IMR-90 (cell line): Measurements from ENCODE around the gene TSHZ3. TPM values are rescaled to one million over a fixed set of nuclear protein-coding genes. Genes with fewer than 3 reads are reported as not detected.

Source experiments
- ATAC-seq: fragments of 200-7000 bp; cut with Tn5 transposase; 2 replicates; pipeline ENCODE4 v1.9.1; 2020; ENCODE audit warnings: low read depth, mild to moderate bottlenecking, moderate library complexity
- BruUV-seq: library from RNA; stranded (reverse); fragments of 400-500 nt; replicated peaks from 2 replicates; lab custom pipeline; 2021; lab: Mats Ljungman, UMichigan
- CTCF ChIA-PET: fragments of 300-600 bp; formaldehyde crosslinking; extraction: SDS; loops from one replicate; lab custom pipeline; 2021; ENCODE audit warnings: antibody characterized with exemption; lab: Yijun Ruan, JAX
- POLR2A ChIA-PET: fragments of 300-600 bp; sonication (Branson Sonifier 250); formaldehyde crosslinking; loops from one replicate; lab custom pipeline; 2022; ENCODE audit warnings: antibody characterized with exemption; ENCODE audit not compliant: unreplicated experiment; lab: Charles Lee
- DNase-seq: peaks from one replicate; pipeline ENCODE4 v3.0.0; 2013
- H2AFZ ChIP-seq: replicated peaks from 2 replicates; pipeline ENCODE3; 2013; ENCODE audit warnings: low read length, mild to moderate bottlenecking; ENCODE audit not compliant: poor library complexity
- H2AK5ac ChIP-seq: 2 replicates; pipeline ENCODE4 v1.6.1; 2013; ENCODE audit warnings: low read depth, low read length, inconsistent platforms
- H2AK9ac ChIP-seq: replicated peaks from 2 replicates; pipeline ENCODE3; 2013; ENCODE audit warnings: mild to moderate bottlenecking, low read depth, low read length, moderate library complexity; ENCODE audit not compliant: poor library complexity
- H2BK120ac ChIP-seq: 2 replicates; pipeline ENCODE4 v1.6.1; 2013; ENCODE audit warnings: low read depth, low read length, inconsistent platforms
- H2BK15ac ChIP-seq: 3 replicates; pipeline ENCODE4 v1.6.1; 2013; ENCODE audit warnings: low read depth, low read length, inconsistent platforms
- H2BK20ac ChIP-seq: 2 replicates; pipeline ENCODE4 v1.6.1; 2013; ENCODE audit warnings: low read depth, mild to moderate bottlenecking, inconsistent platforms, low read length, moderate library complexity
- H2BK5ac ChIP-seq: 2 replicates; pipeline ENCODE4 v1.6.1; 2013; ENCODE audit warnings: mild to moderate bottlenecking, low read depth, low read length, inconsistent platforms; ENCODE audit not compliant: poor library complexity, severe bottlenecking
- H3K14ac ChIP-seq: replicated peaks from 2 replicates; pipeline ENCODE4 v1.6.1; 2013; ENCODE audit warnings: low read depth, low read length, inconsistent platforms
- H3K18ac ChIP-seq: 2 replicates; pipeline ENCODE4 v1.6.1; 2013; ENCODE audit warnings: low read depth, low read length, control low read depth
- H3K23ac ChIP-seq: 2 replicates; pipeline ENCODE4 v1.6.1; 2013; ENCODE audit warnings: low read depth, low read length, inconsistent platforms
- H3K27ac ChIP-seq: 2 replicates; pipeline ENCODE4 v1.5.1; 2013; ENCODE audit warnings: mild to moderate bottlenecking, control low read depth, low read length; ENCODE audit not compliant: insufficient read depth
- H3K27me3 ChIP-seq: 2 replicates; pipeline ENCODE4 v1.6.1; 2013; ENCODE audit warnings: low read length; ENCODE audit not compliant: control insufficient read depth, insufficient read depth
- H3K36me3 ChIP-seq: 2 replicates; pipeline ENCODE4 v1.6.1; 2013; ENCODE audit warnings: low read length, mixed read lengths; ENCODE audit not compliant: control insufficient read depth, insufficient read depth
- H3K4ac ChIP-seq: 2 replicates; pipeline ENCODE4 v1.6.1; 2013; ENCODE audit warnings: low read depth, low read length, inconsistent platforms
- H3K4me1 ChIP-seq: 2 replicates; pipeline ENCODE4 v1.6.1; 2013; ENCODE audit warnings: low read length, mixed read lengths; ENCODE audit not compliant: control insufficient read depth, insufficient read depth
- H3K4me2 ChIP-seq: 2 replicates; pipeline ENCODE4 v1.6.1; 2013; ENCODE audit warnings: low read depth, mild to moderate bottlenecking, control low read depth, low read length, moderate library complexity
- H3K4me3 ChIP-seq: 2 replicates; pipeline ENCODE4 v1.5.1; 2013; ENCODE audit warnings: low read depth, mild to moderate bottlenecking, control low read depth, low read length, moderate library complexity; ENCODE audit not compliant: insufficient read depth
- H3K56ac ChIP-seq: 2 replicates; pipeline ENCODE4 v1.6.1; 2013; ENCODE audit warnings: low read length, inconsistent platforms; ENCODE audit not compliant: insufficient read depth; ENCODE audit errors: extremely low read depth
- H3K79me1 ChIP-seq, 2 experiments: 2 replicates each; pipeline ENCODE4 v1.6.1; 2013; ENCODE audit warnings: low read length in 2 of 2, inconsistent platforms in 1 of 2, low read depth in 1 of 2
- H3K9ac ChIP-seq: 2 replicates; pipeline ENCODE4 v1.6.1; 2013; ENCODE audit warnings: low read depth, low read length, control low read depth
- H3K9me1 ChIP-seq: 2 replicates; pipeline ENCODE4 v1.6.1; 2013; ENCODE audit warnings: low read length, inconsistent platforms; ENCODE audit not compliant: insufficient read depth
- H3K9me3 ChIP-seq: 2 replicates; pipeline ENCODE4 v1.6.1; 2013; ENCODE audit warnings: low read length; ENCODE audit not compliant: control insufficient read depth, insufficient read depth
- H4K20me1 ChIP-seq: 2 replicates; pipeline ENCODE4 v1.6.1; 2013; ENCODE audit warnings: low read length, inconsistent platforms; ENCODE audit not compliant: insufficient read depth
- H4K5ac ChIP-seq: 2 replicates; pipeline ENCODE4 v1.6.1; 2013; ENCODE audit warnings: mild to moderate bottlenecking, low read depth, low read length, control low read depth
- H4K8ac ChIP-seq, 2 experiments: 2 replicates each; pipeline ENCODE4 v1.6.1; 2013; ENCODE audit warnings: low read depth in 2 of 2, low read length in 2 of 2, control low read depth in 1 of 2, inconsistent platforms in 1 of 2
- H4K91ac ChIP-seq: 2 replicates; pipeline ENCODE4 v1.6.1; 2013; ENCODE audit warnings: low read depth, low read length, inconsistent platforms; ENCODE audit not compliant: insufficient read depth
- BHLHE40 ChIP-seq: fragments of 150-350 bp; IDR thresholded peaks from 2 replicates; pipeline ENCODE4 v1.6.1; 2016; ENCODE audit warnings: mild to moderate bottlenecking, low read depth, low read length
- CEBPB ChIP-seq: IDR thresholded peaks from 2 replicates; pipeline ENCODE4 v1.6.1; 2012; ENCODE audit warnings: low read depth, low read length, improper control_type of control experiment
- FOS ChIP-seq: fragments of 150-350 bp; IDR thresholded peaks from 2 replicates; pipeline ENCODE4 v1.6.1; 2016; ENCODE audit warnings: low read depth, low read length
- MAZ ChIP-seq: IDR thresholded peaks from 2 replicates; pipeline ENCODE4 v1.6.1; 2012; ENCODE audit warnings: low read depth, mild to moderate bottlenecking, low read length, improper control_type of control experiment, moderate library complexity, borderline replicate concordance
- NFE2L2 ChIP-seq: fragments of 150-350 bp; IDR thresholded peaks from 2 replicates; pipeline ENCODE4 v1.6.1; 2016; ENCODE audit warnings: low read depth, mild to moderate bottlenecking, low read length
- POLR2A ChIP-seq: IDR thresholded peaks from 2 replicates; pipeline ENCODE4 v1.6.1; 2012; ENCODE audit warnings: mild to moderate bottlenecking, low read depth, low read length
- RAD21 ChIP-seq: IDR thresholded peaks from 2 replicates; pipeline ENCODE4 v1.6.1; 2012; ENCODE audit warnings: low read length, improper control_type of control experiment
- RFX5 ChIP-seq: IDR thresholded peaks from 2 replicates; pipeline ENCODE4 v1.8.0; 2012; ENCODE audit warnings: low read depth, mild to moderate bottlenecking, low read length, moderate library complexity
- WGBS, 2 experiments: methylation state at CpG; one replicate each; pipeline versions ENCODE4 v1.1.5 to v1.1.7; 2013; ENCODE audit warnings: missing lambda C conversion rate in 2 of 2; ENCODE audit not compliant: insufficient read length in 1 of 2; ENCODE audit errors: extremely low coverage in 2 of 2; 5-methylcytosine and 5-hydroxymethylcytosine counted together
- dilution Hi-C: fragments of 300-500 bp; cut with HindIII; formaldehyde crosslinking; loops from one replicate; pipeline ENCODE4 v1.14.3; 2018; ENCODE audit warnings: low sequenced_read_pairs; ENCODE audit not compliant: unreplicated experiment
- in situ Hi-C: fragments of 300-500 bp; cut with MboI; formaldehyde crosslinking; loops from 3 replicates; pipeline ENCODE4 v1.14.3; 2019; ENCODE audit warnings: low sequenced_read_pairs, inconsistent platforms, mixed read lengths
- intact Hi-C: fragments of 100-400 bp; cut with micrococcal nuclease; formaldehyde crosslinking; loops from 2 replicates; pipeline ENCODE4 v1.10.0; 2022
- polyA plus RNA-seq, 3 experiments: library from polyadenylated mRNA; depleted of rRNA; stranded (reverse); fragments of >200 nt; gene quantifications; 2 replicates each; pipeline ENCODE4 v1.2.3, GENCODE V29; 2012; ENCODE audit warnings: low replicate concordance in 1 of 3
- total RNA-seq: library from RNA; depleted of rRNA; stranded (reverse); fragments of >200 nt; gene quantifications from 2 replicates; pipeline ENCODE4 v1.2.3, GENCODE V29; 2012
- TF ChIP-seq, protein P1 (sequence below): fragments of 150-350 bp; IDR thresholded peaks from 2 replicates; pipeline ENCODE4 v1.6.1; 2017; ENCODE audit warnings: mild to moderate bottlenecking, antibody characterized with exemption, low read length, low read depth
- TF ChIP-seq, protein P2 (sequence below): fragments of 150-350 bp; IDR thresholded peaks from 2 replicates; pipeline ENCODE4 v1.6.1; 2016; ENCODE audit warnings: low read depth, mild to moderate bottlenecking, low read length, moderate library complexity, borderline replicate concordance
- TF ChIP-seq, protein P3 (sequence below): conservative IDR thresholded peaks from 2 replicates; pipeline ENCODE4 v1.5.1; 2012; ENCODE audit warnings: mild to moderate bottlenecking, low read depth, low read length, improper control_type of control experiment

Gene TSHZ3
- total and polyA plus RNA-seq, 2 of the 4 experiments (the other 2 are of a cell fraction): 8.1 to 13.0 TPM

DNA sequence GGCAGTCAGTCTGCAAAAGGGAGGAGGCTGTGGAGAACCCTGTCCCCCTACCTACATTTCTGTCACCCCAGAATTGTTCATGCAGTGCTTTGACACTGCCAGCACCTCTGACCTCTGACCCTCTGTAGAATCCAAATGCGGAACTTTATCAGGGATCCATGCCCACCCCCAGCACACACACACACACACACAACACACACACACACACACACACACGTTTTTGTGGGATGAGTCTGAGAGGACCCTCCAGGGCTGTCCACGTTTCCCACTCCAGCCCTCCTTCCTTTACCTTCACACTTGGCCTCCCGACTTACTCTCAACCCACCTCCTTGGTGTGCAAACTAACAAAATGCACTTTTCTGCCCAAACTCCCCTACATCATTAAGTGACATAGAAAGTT is 42.3 kb upstream of the TSHZ3 start:
- dilution Hi-C loops: no loop called here
- CTCF ChIA-PET: no interaction called here
- no peak overlapping the region for H4K5ac ChIP-seq

More for the DNA sequence above, 42.3 kb upstream of the TSHZ3 start:
- H2BK120ac ChIP-seq: no peak overlapping the region
- no peaks in the 10 kb centered on the region for H3K79me1 ChIP-seq
- H3K4me2 ChIP-seq: no peak overlapping the region
- intact Hi-C loops (no loop called here), in situ Hi-C loops (no loop called here)
- no peak for ATAC-seq
- no peak overlapping the region for H3K23ac ChIP-seq
- TF ChIP-seq MAZ: no peak
- no peak for TF ChIP-seq NFE2L2
- no peak for TF ChIP-seq CEBPB
- TF ChIP-seq, protein P1, sequence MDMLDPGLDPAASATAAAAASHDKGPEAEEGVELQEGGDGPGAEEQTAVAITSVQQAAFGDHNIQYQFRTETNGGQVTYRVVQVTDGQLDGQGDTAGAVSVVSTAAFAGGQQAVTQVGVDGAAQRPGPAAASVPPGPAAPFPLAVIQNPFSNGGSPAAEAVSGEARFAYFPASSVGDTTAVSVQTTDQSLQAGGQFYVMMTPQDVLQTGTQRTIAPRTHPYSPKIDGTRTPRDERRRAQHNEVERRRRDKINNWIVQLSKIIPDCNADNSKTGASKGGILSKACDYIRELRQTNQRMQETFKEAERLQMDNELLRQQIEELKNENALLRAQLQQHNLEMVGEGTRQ: no peak
- no peak for TF ChIP-seq BHLHE40
- no peak for TF ChIP-seq RAD21
- TF ChIP-seq, protein P2, sequence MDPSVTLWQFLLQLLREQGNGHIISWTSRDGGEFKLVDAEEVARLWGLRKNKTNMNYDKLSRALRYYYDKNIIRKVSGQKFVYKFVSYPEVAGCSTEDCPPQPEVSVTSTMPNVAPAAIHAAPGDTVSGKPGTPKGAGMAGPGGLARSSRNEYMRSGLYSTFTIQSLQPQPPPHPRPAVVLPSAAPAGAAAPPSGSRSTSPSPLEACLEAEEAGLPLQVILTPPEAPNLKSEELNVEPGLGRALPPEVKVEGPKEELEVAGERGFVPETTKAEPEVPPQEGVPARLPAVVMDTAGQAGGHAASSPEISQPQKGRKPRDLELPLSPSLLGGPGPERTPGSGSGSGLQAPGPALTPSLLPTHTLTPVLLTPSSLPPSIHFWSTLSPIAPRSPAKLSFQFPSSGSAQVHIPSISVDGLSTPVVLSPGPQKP: no peak
- TF ChIP-seq FOS: no peak
- TF ChIP-seq RFX5: no peak
- TF ChIP-seq POLR2A: no peak
- TF ChIP-seq, protein P3, sequence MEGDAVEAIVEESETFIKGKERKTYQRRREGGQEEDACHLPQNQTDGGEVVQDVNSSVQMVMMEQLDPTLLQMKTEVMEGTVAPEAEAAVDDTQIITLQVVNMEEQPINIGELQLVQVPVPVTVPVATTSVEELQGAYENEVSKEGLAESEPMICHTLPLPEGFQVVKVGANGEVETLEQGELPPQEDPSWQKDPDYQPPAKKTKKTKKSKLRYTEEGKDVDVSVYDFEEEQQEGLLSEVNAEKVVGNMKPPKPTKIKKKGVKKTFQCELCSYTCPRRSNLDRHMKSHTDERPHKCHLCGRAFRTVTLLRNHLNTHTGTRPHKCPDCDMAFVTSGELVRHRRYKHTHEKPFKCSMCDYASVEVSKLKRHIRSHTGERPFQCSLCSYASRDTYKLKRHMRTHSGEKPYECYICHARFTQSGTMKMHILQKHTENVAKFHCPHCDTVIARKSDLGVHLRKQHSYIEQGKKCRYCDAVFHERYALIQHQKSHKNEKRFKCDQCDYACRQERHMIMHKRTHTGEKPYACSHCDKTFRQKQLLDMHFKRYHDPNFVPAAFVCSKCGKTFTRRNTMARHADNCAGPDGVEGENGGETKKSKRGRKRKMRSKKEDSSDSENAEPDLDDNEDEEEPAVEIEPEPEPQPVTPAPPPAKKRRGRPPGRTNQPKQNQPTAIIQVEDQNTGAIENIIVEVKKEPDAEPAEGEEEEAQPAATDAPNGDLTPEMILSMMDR: no peak
- H2BK20ac ChIP-seq: no peak overlapping the region
- no peak overlapping the region for H3K27ac ChIP-seq
- H3K56ac ChIP-seq: no peak overlapping the region
- no peak for DNase-seq
- no peak overlapping the region for H3K18ac ChIP-seq
- no peak overlapping the region for H3K9ac ChIP-seq
- no peak overlapping the region for H2AFZ ChIP-seq
- no TSS peak for BruUV-seq
- H3K14ac ChIP-seq: no peak overlapping the region
- no peak overlapping the region for H2AK5ac ChIP-seq
- H3K4me3 ChIP-seq: no peak overlapping the region
- no peak overlapping the region for H2AK9ac ChIP-seq
- H2BK15ac ChIP-seq: no peak overlapping the region
- no peaks in the 10 kb centered on the region for H3K9me3 ChIP-seq
- 0% methylated on average over 1 of the region's 4 CpGs; no CpG with 5 or more reads in 1 of the 2 experiments for WGBS, 2 experiments
- no peaks in the 10 kb centered on the region for H3K4me1 ChIP-seq
- H3K4ac ChIP-seq: no peak overlapping the region
- no peaks in the 10 kb centered on the region for H3K36me3 ChIP-seq
- no peaks in the 10 kb centered on the region for H4K20me1 ChIP-seq
- no peak overlapping the region for H4K91ac ChIP-seq
- peaks cover 26% of the 10 kb centered on the region for H3K27me3 ChIP-seq
- H4K8ac ChIP-seq: no peak overlapping the region
- POLR2A ChIA-PET: no interaction called here
- H3K9me1 ChIP-seq: no peaks in the 10 kb centered on the region
- no peak overlapping the region for H2BK5ac ChIP-seq
